GM21447 (cell line): Measurements from ENCODE around the gene INSIG2.

Experiments used
- ATAC-seq: cut with Tn5 transposase; IDR thresholded peaks from one replicate; pipeline ENCODE4 v1.9.1; 2021; ENCODE audit not compliant: unreplicated experiment

Gene INSIG2

GRCh38 chr2:118124288-118124891 lies 36.1 kb downstream of the INSIG2 start:
- no peak for ATAC-seq

DNA sequence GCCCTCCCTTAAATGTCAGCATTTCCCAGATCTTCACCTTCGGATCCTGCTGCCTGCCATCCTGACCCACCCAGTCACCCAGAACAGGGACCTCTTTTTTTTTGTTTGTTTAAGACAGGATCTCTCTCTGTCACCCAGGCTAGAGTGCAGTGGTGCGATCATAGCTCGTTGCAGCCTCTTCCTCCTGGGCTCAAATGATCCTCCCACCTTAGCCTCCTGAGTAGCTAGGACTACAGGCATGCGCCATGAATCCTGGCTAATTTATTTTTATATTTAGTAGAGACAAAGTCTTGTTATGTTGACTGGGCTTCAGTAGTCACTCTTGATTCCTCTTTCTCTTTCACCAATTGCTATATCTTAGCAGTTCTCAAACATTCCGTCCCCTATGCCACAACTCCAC lies 39.0 kb downstream of the INSIG2 start:
- ATAC-seq, result no peak

DNA sequence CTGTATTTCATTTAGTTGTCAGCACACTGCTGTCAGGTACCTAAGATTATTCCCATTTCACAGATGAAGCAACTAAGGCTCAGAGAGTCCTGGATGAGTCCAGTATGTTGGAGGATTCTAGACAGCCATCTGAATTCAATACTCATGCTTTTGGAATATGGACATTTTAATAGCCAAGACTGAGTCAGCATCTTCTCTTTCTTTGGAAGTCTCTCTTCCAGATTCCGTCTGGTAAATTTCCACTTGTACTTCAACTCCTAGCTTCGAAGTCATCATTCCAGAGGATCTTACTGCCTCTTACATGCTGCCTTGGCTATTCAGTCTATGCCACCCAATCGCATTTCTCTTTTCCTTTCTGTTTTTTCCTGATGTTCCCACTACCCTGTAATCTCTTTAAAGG lies 40.6 kb downstream of the INSIG2 start:
- ATAC-seq, result no peak

GRCh38 chr2:118130385-118130784 lies 42.1 kb downstream of the INSIG2 start:
- no peak for ATAC-seq

- no peak for ATAC-seq
Observed at GRCh38 chr2:118131771-118132170, 43.5 kb downstream of the INSIG2 start.

DNA sequence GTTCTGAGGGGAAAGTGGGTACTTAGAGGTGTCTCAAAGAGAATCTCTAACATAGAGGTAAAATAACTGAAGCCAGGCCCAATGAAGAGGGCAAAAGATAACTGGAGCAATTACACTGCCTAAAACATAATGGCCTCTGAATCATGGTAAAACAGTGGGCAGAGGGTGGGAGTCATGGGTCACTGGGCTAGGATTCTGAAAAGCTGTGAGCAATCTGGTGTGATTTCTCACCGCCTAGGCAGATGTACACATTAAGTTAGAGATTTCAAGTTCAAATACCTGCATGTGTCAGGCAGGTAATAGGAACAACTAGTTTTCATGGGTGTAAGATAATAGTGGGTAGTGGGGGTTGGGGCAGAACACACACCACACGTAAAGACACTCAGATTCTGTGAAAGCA lies 45.6 kb downstream of the INSIG2 start:
- ATAC-seq, result no peak

GRCh38 chr2:118134650-118135049 lies 46.4 kb downstream of the INSIG2 start:
- ATAC-seq, result no peak

- no peak for ATAC-seq
Observed at GRCh38 chr2:118145207-118145606, 56.9 kb downstream of the INSIG2 start.

GRCh38 chr2:118145806-118146205 lies 57.5 kb downstream of the INSIG2 start:
- no peak for ATAC-seq

DNA sequence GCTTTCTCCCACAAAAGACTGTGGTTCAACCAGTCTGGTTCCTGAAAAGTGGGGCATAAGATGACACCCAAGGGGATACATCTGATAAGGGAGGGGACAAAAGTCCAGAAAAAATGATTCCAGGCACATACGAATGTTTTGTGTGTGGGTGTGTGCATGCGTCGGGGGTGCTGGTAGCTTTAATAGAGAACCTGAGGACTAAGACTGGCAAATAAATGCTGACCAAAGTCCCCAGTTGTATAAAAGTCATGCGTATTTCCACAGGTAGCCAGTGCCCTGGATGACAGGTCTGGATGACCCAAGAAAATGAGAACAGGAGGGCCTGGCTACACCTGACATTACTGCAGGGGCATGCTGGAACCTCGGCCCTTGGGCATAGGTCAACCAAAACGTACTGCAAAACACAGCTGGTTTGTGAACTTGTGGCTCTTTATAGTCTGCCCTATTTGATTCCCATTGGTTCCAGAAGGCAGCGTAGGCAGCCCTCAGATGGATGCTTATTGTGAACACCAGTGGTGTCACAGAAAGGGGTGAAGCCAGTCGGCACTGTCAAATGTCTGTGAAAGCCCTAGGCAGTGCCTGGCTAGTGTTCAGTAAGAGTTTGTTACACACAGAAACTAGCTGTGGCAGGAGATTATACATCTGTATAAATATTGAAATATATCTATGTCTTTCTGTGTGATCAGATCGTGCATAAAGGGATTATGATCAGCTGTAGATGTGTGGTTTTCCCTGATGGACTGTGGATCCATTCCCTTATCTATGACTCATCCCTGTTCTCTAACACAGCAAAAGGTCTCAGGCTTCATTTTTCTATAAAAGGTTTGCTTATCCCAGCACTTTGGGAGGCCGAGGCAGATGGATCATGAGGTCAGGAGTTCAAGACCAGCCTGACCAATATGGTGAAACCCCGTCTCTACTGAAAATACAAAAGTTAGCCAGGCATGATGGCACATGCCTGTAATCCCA lies 58.3 kb downstream of the INSIG2 start:
- no peak for ATAC-seq

DNA sequence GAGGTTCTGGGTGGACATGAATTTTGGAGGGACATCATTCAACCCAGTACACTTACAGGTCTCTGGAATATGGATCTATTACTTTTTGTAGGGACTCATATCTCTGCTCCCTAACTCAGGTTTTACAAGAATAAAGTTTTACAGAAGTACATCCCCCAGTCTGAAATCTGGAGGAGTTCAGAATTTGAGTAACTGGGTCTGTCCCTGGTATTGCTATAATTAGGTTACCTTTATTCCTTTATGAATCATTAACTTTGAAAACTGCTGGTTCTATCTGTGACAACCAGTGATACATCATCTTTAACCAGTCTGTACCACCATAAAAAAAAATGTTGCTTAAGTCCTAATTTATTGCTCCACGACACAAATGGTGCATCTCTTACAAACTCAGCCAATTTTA lies 59.9 kb downstream of the INSIG2 start:
- ATAC-seq, result no peak

GRCh38 chr2:118148809-118149208 lies 60.5 kb downstream of the INSIG2 start:
- ATAC-seq, result no peak

DNA sequence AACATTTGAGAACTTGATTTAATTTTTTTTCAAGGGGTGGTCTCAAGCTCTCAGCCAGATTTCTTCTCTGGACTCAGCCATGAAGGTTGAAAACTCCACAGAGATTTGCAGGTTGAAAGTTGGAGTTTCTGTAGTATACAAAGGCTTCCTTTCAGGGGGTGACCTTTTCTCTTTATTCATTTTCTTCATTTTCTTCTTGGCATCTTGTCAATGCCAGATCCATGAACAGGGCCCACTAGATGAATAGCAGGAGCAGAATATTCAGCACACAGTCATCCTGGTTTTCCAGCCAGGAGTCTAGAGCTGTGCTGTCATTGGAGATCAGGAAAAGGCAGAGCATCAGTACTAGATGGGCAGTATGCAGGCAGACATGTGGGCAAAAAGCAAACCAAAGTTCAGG lies 62.0 kb downstream of the INSIG2 start:
- ATAC-seq, result no peak

DNA sequence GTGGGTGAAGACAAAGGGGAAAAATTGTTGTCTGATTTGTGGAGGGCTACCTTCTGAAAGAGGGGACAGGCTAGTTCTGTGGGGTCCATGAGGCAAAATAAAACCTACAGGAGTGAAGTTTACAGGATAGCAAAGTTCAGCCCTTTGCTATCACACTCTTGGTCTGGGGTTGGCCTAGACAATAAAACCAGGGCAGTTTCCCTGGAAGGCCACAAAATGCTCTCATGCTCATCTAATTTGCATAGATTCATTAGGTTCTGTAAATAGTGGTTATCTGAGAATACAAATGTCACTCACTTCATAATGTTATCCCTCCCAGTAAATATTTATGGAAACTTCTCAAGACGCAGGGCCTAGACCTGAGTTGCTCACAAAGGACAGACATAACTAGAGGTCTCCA lies 63.6 kb downstream of the INSIG2 start:
- ATAC-seq, result no peak

- ATAC-seq, result no peak
Observed at GRCh38 chr2:118153433-118153832, 65.2 kb downstream of the INSIG2 start.

- no peak for ATAC-seq
Observed at GRCh38 chr2:118154176-118154575, 65.9 kb downstream of the INSIG2 start.
